Common myeloid progenitor, CD34-positive (primary cell): Measurements from ENCODE around the gene DZIP1L.

Source experiments
- CTCF ChIA-PET: fragments of 350-600 bp; sonication (Branson Sonifier 250); formaldehyde crosslinking; loops from one replicate; lab custom pipeline; 2021; ENCODE audit warnings: antibody characterized with exemption; lab: Charles Lee
- POLR2A ChIA-PET: fragments of 350-600 bp; sonication (Branson Sonifier 250); formaldehyde crosslinking; loops from one replicate; lab custom pipeline; 2021; ENCODE audit warnings: antibody characterized with exemption; lab: Charles Lee
- DNase-seq, 3 donors: peaks; one replicate each; pipeline versions ENCODE4 v3.0.0 to v3.0.0-alpha.2; 2013
- H3K27ac ChIP-seq, 2 experiments: 1 replicate in 1 of 2; 2 replicates in 1 of 2; pipeline ENCODE4 v1.7.0; 2013; ENCODE audit warnings: inconsistent platforms in 2 of 2, low read length in 2 of 2, mild to moderate bottlenecking in 2 of 2, low read depth in 1 of 2, moderate library complexity in 1 of 2; ENCODE audit not compliant: severe bottlenecking in 2 of 2, insufficient read depth in 1 of 2, poor library complexity in 1 of 2
- H3K27me3 ChIP-seq, 5 experiments: replicated peaks in 2 of 5; 1 replicate in 3 of 5; 2 replicates in 2 of 5; pipeline versions ENCODE4 v1.6.1 to v1.7.0; 2013; ENCODE audit warnings: low read length in 4 of 5, mild to moderate bottlenecking in 2 of 5, moderate library complexity in 2 of 5, inconsistent platforms in 1 of 5; ENCODE audit not compliant: insufficient read depth in 5 of 5, control insufficient read depth in 4 of 5
- H3K36me3 ChIP-seq, 4 experiments: 1 replicate in 2 of 4; 2 replicates in 2 of 4; pipeline versions ENCODE4 v1.6.1 to v1.7.0; 2013; ENCODE audit warnings: low read length in 3 of 4, control low read depth in 1 of 4, mild to moderate bottlenecking in 1 of 4; ENCODE audit not compliant: control insufficient read depth in 4 of 4, insufficient read depth in 4 of 4
- H3K4me1 ChIP-seq, 4 experiments: 1 replicate in 3 of 4; 2 replicates in 1 of 4; pipeline versions ENCODE4 v1.6.1 to v1.7.1; 2013; ENCODE audit warnings: low read length in 3 of 4, mild to moderate bottlenecking in 3 of 4, control low read depth in 1 of 4, inconsistent platforms in 1 of 4, moderate library complexity in 1 of 4; ENCODE audit not compliant: control insufficient read depth in 4 of 4, insufficient read depth in 4 of 4; ENCODE audit errors: control extremely low read depth in 1 of 4
- H3K4me3 ChIP-seq, 7 experiments: 1 replicate in 4 of 7; 2 replicates in 3 of 7; pipeline versions ENCODE4 v1.5.1 to v1.7.0; 2013; ENCODE audit warnings: mild to moderate bottlenecking in 7 of 7, low read length in 6 of 7, moderate library complexity in 6 of 7, inconsistent platforms in 2 of 7, low read depth in 2 of 7, control low read depth in 1 of 7; ENCODE audit not compliant: insufficient read depth in 4 of 7, control insufficient read depth in 1 of 7; ENCODE audit errors: extremely low read depth in 1 of 7
- H3K9me3 ChIP-seq, 5 experiments: 1 replicate in 4 of 5; 2 replicates in 1 of 5; pipeline versions ENCODE4 v1.6.1 to v1.7.1; 2013; ENCODE audit warnings: low read length in 4 of 5, mild to moderate bottlenecking in 2 of 5, inconsistent platforms in 1 of 5, low read depth in 1 of 5, moderate library complexity in 1 of 5; ENCODE audit not compliant: control insufficient read depth in 4 of 5, insufficient read depth in 2 of 5; ENCODE audit errors: control extremely low read depth in 1 of 5
- WGBS: methylation state at CpG from one replicate; pipeline ENCODE4 v1.1.5; 2013; ENCODE audit not compliant: insufficient coverage; 5-methylcytosine and 5-hydroxymethylcytosine counted together

Gene DZIP1L

GRCh38 chr3:138027821-138028220 lies 87.6 kb downstream of the DZIP1L start:
- no peak for DNase-seq
- POLR2A ChIA-PET, result no interaction called here
- Histone ChIP-seq H3K36me3 (no peaks in the 10 kb centered on the region), H3K27me3 (no peaks in the 10 kb centered on the region), H3K4me3 (no peak overlapping the region), H3K4me1 (no peaks in the 10 kb centered on the region), H3K9me3 (no peaks in the 10 kb centered on the region), H3K27ac (no peak overlapping the region)
- CTCF ChIA-PET, result interaction anchor here (1.6 kb wide), 1 partner anchor 26 kb away, joined by 3 read pairs; no protein-coding TSS in a partner anchor
- 100% methylated on average over 2 of the region's 5 CpGs for WGBS

- POLR2A ChIA-PET, result no interaction called here
- Histone ChIP-seq H3K4me3 (no peak overlapping the region), H3K4me1 (no peaks in the 10 kb centered on the region), H3K36me3 (no peaks in the 10 kb centered on the region), H3K27me3 (no peaks in the 10 kb centered on the region), H3K9me3 (no peaks in the 10 kb centered on the region), H3K27ac (no peak overlapping the region)
- CTCF ChIA-PET, result no interaction called here
- no peak for DNase-seq
Measured at GRCh38 chr3:138025553-138025952, 89.9 kb downstream of the DZIP1L start.

- POLR2A ChIA-PET, result interaction anchor here (0.6 kb wide), 1 partner anchor 8 kb away, joined by 3 read pairs; no protein-coding TSS in a partner anchor
- H3K9me3 ChIP-seq, result no peaks in the 10 kb centered on the region
- H3K36me3 ChIP-seq, result no peaks in the 10 kb centered on the region
- no peaks in the 10 kb centered on the region for H3K4me1 ChIP-seq
- 100% methylated on average over 2 of the region's 4 CpGs for WGBS
- H3K27ac ChIP-seq, result no peak overlapping the region
- no peak overlapping the region for H3K4me3 ChIP-seq
- CTCF ChIA-PET, result no interaction called here
- no peak for DNase-seq
- no peaks in the 10 kb centered on the region for H3K27me3 ChIP-seq
Measured at GRCh38 chr3:138023754-138024153, 91.7 kb downstream of the DZIP1L start.

GRCh38 chr3:138019281-138020069 lies 95.9 kb downstream of the DZIP1L start:
- no peak for DNase-seq
- Histone ChIP-seq H3K36me3 (no peaks in the 10 kb centered on the region), H3K27me3 (no peaks in the 10 kb centered on the region), H3K9me3 (no peaks in the 10 kb centered on the region), H3K27ac (no peak overlapping the region), H3K4me3 (no peak overlapping the region), H3K4me1 (no peaks in the 10 kb centered on the region)
- ChIA-PET POLR2A (no interaction called here), CTCF (no interaction called here)
- WGBS, result 100% methylated on average over 2 of the region's 3 CpGs

GRCh38 chr3:138016065-138016464 lies 99.3 kb downstream of the DZIP1L start:
- ChIA-PET CTCF (no interaction called here), POLR2A (interaction anchor here (0.7 kb wide), 1 partner anchor 673 kb away, joined by 3 read pairs; no protein-coding TSS in a partner anchor)
- Histone ChIP-seq H3K4me1 (no peaks in the 10 kb centered on the region), H3K27ac (no peak overlapping the region), H3K9me3 (no peaks in the 10 kb centered on the region), H3K27me3 (peaks cover 0 to 4% (median 0%) of the 10 kb centered on the region in 5 experiments), H3K4me3 (no peak overlapping the region), H3K36me3 (no peaks in the 10 kb centered on the region)
- 44% methylated on average over 1 of the region's 2 CpGs for WGBS
- no peak for DNase-seq

- H3K27me3 ChIP-seq, result peaks cover 0 to 8% (median 0%) of the 10 kb centered on the region in 5 experiments
- ChIA-PET POLR2A (no interaction called here), CTCF (no interaction called here)
- H3K36me3 ChIP-seq, result no peaks in the 10 kb centered on the region
- no peaks in the 10 kb centered on the region for H3K9me3 ChIP-seq
- H3K4me1 ChIP-seq, result no peaks in the 10 kb centered on the region
- WGBS, result 100% methylated on average over 2 of the region's 4 CpGs
- no peak overlapping the region for H3K4me3 ChIP-seq
- no peak overlapping the region for H3K27ac ChIP-seq
- no peak for DNase-seq
Measured at GRCh38 chr3:138012526-138012925, 102.9 kb downstream of the DZIP1L start.
